GM12878 (cell line): ENCODE measurements around the gene PPIF. TPM values are rescaled to one million over a fixed set of nuclear protein-coding genes. Genes with fewer than 3 reads are reported as not detected.

Experiments used
- ATAC-seq: fragments of 200-7000 bp; cut with Tn5 transposase; 3 replicates; pipeline ENCODE4 v1.9.1; 2020; ENCODE audit warnings: mild to moderate bottlenecking, moderate library complexity
- BruUV-seq: library from RNA; stranded (reverse); fragments of 400-500 nt; replicated peaks from 2 replicates; lab custom pipeline; 2021; lab: Mats Ljungman, UMichigan
- CTCF ChIA-PET: fragments of 300-600 bp; sonication (Branson Sonifier 250); formaldehyde crosslinking; extraction: SDS; loops from one replicate; lab custom pipeline; 2021; ENCODE audit warnings: inconsistent platforms; lab: Yijun Ruan, JAX
- POLR2A ChIA-PET: fragments of 350-600 bp; formaldehyde crosslinking; extraction: SDS; loops from one replicate; lab custom pipeline; 2021; ENCODE audit warnings: inconsistent platforms; lab: Charles Lee
- RAD21 ChIA-PET: fragments of 300-600 bp; sonication (Branson Sonifier 250); formaldehyde crosslinking; loops from one replicate; lab custom pipeline; 2023; ENCODE audit warnings: antibody characterized with exemption; ENCODE audit not compliant: unreplicated experiment; lab: Charles Lee
- SMC1A ChIA-PET: fragments of 300-600 bp; sonication (Branson Sonifier 250); formaldehyde crosslinking; loops from one replicate; lab custom pipeline; 2023; ENCODE audit not compliant: unreplicated experiment, uncharacterized antibody; lab: Charles Lee
- DNase-seq: peaks from one replicate; pipeline ENCODE4 v3.0.0-alpha.2; 2011; ENCODE audit warnings: low read depth, low spot score
- FAIRE-seq: peaks from 3 replicates; lab custom pipeline; 2011; peaks lifted over from hg19 to GRCh38; lab: Jason Lieb, UNC
- H2AFZ ChIP-seq: 2 replicates; pipeline ENCODE4 v1.6.0; 2011; ENCODE audit warnings: low read depth, low read length, control low read depth; ENCODE audit not compliant: control insufficient read depth
- H3K27ac ChIP-seq: 2 replicates; pipeline ENCODE4 v1.5.1; 2011; ENCODE audit warnings: control low read depth; ENCODE audit not compliant: control insufficient read depth, insufficient read depth
- H3K27me3 ChIP-seq, 2 experiments: replicated peaks in 1 of 2; 2 replicates each; pipeline versions ENCODE4 v1.6.0 to v1.6.1; 2011; ENCODE audit warnings: low read length in 1 of 2; ENCODE audit not compliant: control insufficient read depth in 2 of 2, insufficient read depth in 2 of 2
- H3K36me3 ChIP-seq, 2 experiments: 2 replicates each; pipeline ENCODE4 v1.5.1; 2011; ENCODE audit warnings: low read length in 1 of 2; ENCODE audit not compliant: control insufficient read depth in 2 of 2, insufficient read depth in 2 of 2
- H3K4me1 ChIP-seq: 2 replicates; pipeline ENCODE4 v1.6.1; 2011; ENCODE audit warnings: mild to moderate bottlenecking, low read length, moderate library complexity, mixed read lengths; ENCODE audit not compliant: control insufficient read depth, insufficient read depth
- H3K4me2 ChIP-seq: 2 replicates; pipeline ENCODE4 v1.6.0; 2011; ENCODE audit warnings: control low read depth; ENCODE audit not compliant: control insufficient read depth, insufficient read depth
- H3K4me3 ChIP-seq: fragments of 200-600 bp; sonication (generic); 2 replicates; pipeline ENCODE4 v1.5.1; 2016
- H3K79me2 ChIP-seq: 2 replicates; pipeline ENCODE4 v1.6.0; 2011; ENCODE audit warnings: low read length; ENCODE audit not compliant: control insufficient read depth, insufficient read depth
- H3K9ac ChIP-seq: 2 replicates; pipeline ENCODE4 v1.8.0; 2011; ENCODE audit warnings: low read length, control low read depth, mixed read lengths; ENCODE audit not compliant: control insufficient read depth, insufficient read depth
- H3K9me3 ChIP-seq: replicated peaks from 3 replicates; pipeline ENCODE4 v1.5.1; 2011; ENCODE audit warnings: mild to moderate bottlenecking, low read length; ENCODE audit not compliant: control insufficient read depth, insufficient read depth
- H4K20me1 ChIP-seq: 2 replicates; pipeline ENCODE4 v1.6.0; 2011; ENCODE audit not compliant: control insufficient read depth, insufficient read depth
- BCL11A ChIP-seq: IDR thresholded peaks from 2 replicates; pipeline ENCODE4 v1.6.1; 2011; ENCODE audit warnings: low read depth, low read length
- BHLHE40 ChIP-seq, 2 experiments: fragments of 450-650 bp in 1 of 2; IDR thresholded peaks; 2 replicates each; pipeline ENCODE4 v1.6.1; 2011 to 2017; ENCODE audit warnings: low read depth in 2 of 2, borderline replicate concordance in 1 of 2, improper control_type of control experiment in 1 of 2, low read length in 1 of 2, mild to moderate bottlenecking in 1 of 2
- CBX5 ChIP-seq: sonication (generic); IDR thresholded peaks from 2 replicates; pipeline ENCODE4 v1.6.1; 2016; ENCODE audit warnings: low read depth, moderate library complexity, mild to moderate bottlenecking, inconsistent platforms
- DPF2 ChIP-seq: fragments of 450-650 bp; IDR thresholded peaks from 2 replicates; pipeline ENCODE4 v1.6.1; 2017; ENCODE audit warnings: mild to moderate bottlenecking
- E2F8 ChIP-seq: fragments of 450-650 bp; IDR thresholded peaks from 2 replicates; pipeline ENCODE4 v1.6.1; 2018; ENCODE audit warnings: mild to moderate bottlenecking, low read depth, moderate library complexity; ENCODE audit not compliant: partially characterized antibody
- EZH2 ChIP-seq: IDR thresholded peaks from 2 replicates; pipeline ENCODE4 v1.6.1; 2012; ENCODE audit warnings: low read depth, mild to moderate bottlenecking, control low read depth, inconsistent platforms, low read length, borderline replicate concordance; ENCODE audit not compliant: control insufficient read depth
- KLF5 ChIP-seq: fragments of 450-650 bp; IDR thresholded peaks from 2 replicates; pipeline ENCODE4 v1.6.1; 2014; ENCODE audit warnings: mild to moderate bottlenecking; ENCODE audit not compliant: partially characterized antibody
- MAX ChIP-seq: IDR thresholded peaks from 2 replicates; pipeline ENCODE4 v1.6.1; 2012; ENCODE audit warnings: low read depth, low read length, improper control_type of control experiment
- MYB ChIP-seq: fragments of 150-350 bp; IDR thresholded peaks from 2 replicates; pipeline ENCODE4 v1.6.1; 2014; ENCODE audit warnings: mild to moderate bottlenecking, low read depth, low read length, borderline replicate concordance
- NFYA ChIP-seq: IDR thresholded peaks from 2 replicates; pipeline ENCODE4 v1.6.1; 2011; ENCODE audit warnings: low read depth, mild to moderate bottlenecking, low read length, improper control_type of control experiment, borderline replicate concordance
- NFYB ChIP-seq: IDR thresholded peaks from 2 replicates; pipeline ENCODE4 v1.6.1; 2011; ENCODE audit warnings: low read depth, mild to moderate bottlenecking, low read length, improper control_type of control experiment, moderate library complexity; ENCODE audit not compliant: insufficient read depth
- NR2F1 ChIP-seq: fragments of 450-650 bp; conservative IDR thresholded peaks from 2 replicates; pipeline ENCODE4 v1.6.1; 2017; ENCODE audit warnings: mild to moderate bottlenecking
- PML ChIP-seq: IDR thresholded peaks from 2 replicates; pipeline ENCODE4 v1.6.1; 2012; ENCODE audit warnings: low read length, inconsistent platforms
- POLR2A ChIP-seq: IDR thresholded peaks from 2 replicates; pipeline ENCODE4 v1.6.1; 2011; ENCODE audit warnings: low read depth, mild to moderate bottlenecking, low read length
- RUNX3 ChIP-seq: IDR thresholded peaks from 2 replicates; pipeline ENCODE4 v1.6.1; 2012; ENCODE audit warnings: low read length, inconsistent platforms
- SIN3A ChIP-seq: IDR thresholded peaks from 2 replicates; pipeline ENCODE4 v1.6.1; 2012; ENCODE audit warnings: low read depth, low read length, improper control_type of control experiment
- SP1 ChIP-seq: IDR thresholded peaks from one replicate; pipeline ENCODE4 v1.6.1; 2011; ENCODE audit warnings: low read depth, low read length
- SPI1 ChIP-seq: IDR thresholded peaks from 2 replicates; pipeline ENCODE4 v1.6.1; 2011; ENCODE audit warnings: low read depth, mild to moderate bottlenecking, low read length, moderate library complexity, borderline replicate concordance; ENCODE audit not compliant: insufficient read depth
- ZNF207 ChIP-seq: fragments of 450-650 bp; IDR thresholded peaks from 2 replicates; pipeline ENCODE4 v1.6.1; 2014; ENCODE audit warnings: antibody characterized with exemption, mild to moderate bottlenecking, borderline replicate concordance
- WGBS: methylation state at CpG from one replicate; pipeline ENCODE4 v1.1.6; 2016; ENCODE audit warnings: low lambda C conversion rate; ENCODE audit not compliant: insufficient replicate concordance, insufficient coverage; ENCODE audit errors: missing lambda C conversion rate; 5-methylcytosine and 5-hydroxymethylcytosine counted together
- in situ Hi-C: fragments of 300-500 bp; cut with MboI; formaldehyde crosslinking; loops from 9 replicates; pipeline ENCODE4 v1.14.3; 2018; ENCODE audit warnings: mixed read lengths
- intact Hi-C: fragments of 100-400 bp; cut with micrococcal nuclease; formaldehyde crosslinking; loops from one replicate; pipeline ENCODE4 v1.14.2; 2022; ENCODE audit not compliant: unreplicated experiment
- polyA plus RNA-seq, 11 experiments: library from polyadenylated mRNA; depleted of rRNA in 4 of 11; unstranded in 6 of 11; stranded (reverse) in 5 of 11; fragments of >200 nt; fragmentation: Nextera tagmentation in 4 of 11; fragmentation: Illumina TruSeq in 1 of 11; extraction: Ambion mirVana in 4 of 11; extraction: Trizol in 1 of 11; gene quantifications; 1 replicate in 1 of 11; 2 replicates in 10 of 11; pipeline versions ENCODE4 v1.2.1 to v1.2.3, GENCODE V29; 2011 to 2016; ENCODE audit warnings: inconsistent platforms in 2 of 11, missing spikeins in 2 of 11, low read depth in 1 of 11
- total RNA-seq, 4 experiments: library from RNA; depleted of rRNA in 3 of 4; stranded (reverse); fragments of >200 nt in 3 of 4; fragmentation: Illumina TruSeq in 1 of 4; extraction: Trizol in 1 of 4; gene quantifications; 2 replicates each; pipeline versions ENCODE4 v1.2.1 to v1.2.3, GENCODE V29; 2013 to 2021
- TF ChIP-seq, protein P1 (sequence below): IDR thresholded peaks from 2 replicates; pipeline ENCODE4 v1.6.1; 2012; ENCODE audit warnings: low read depth, low read length, improper control_type of control experiment
- TF ChIP-seq, protein P2 (sequence below): IDR thresholded peaks from 2 replicates; pipeline ENCODE4 v1.6.1; 2012; ENCODE audit warnings: low read length, inconsistent platforms

The PPIF gene
- total and polyA plus RNA-seq, 10 of the 15 experiments (the other 5 are each of a cell fraction or from before 2014, with no cell fraction given), result 28.8 to 180 (median 128) TPM

DNA sequence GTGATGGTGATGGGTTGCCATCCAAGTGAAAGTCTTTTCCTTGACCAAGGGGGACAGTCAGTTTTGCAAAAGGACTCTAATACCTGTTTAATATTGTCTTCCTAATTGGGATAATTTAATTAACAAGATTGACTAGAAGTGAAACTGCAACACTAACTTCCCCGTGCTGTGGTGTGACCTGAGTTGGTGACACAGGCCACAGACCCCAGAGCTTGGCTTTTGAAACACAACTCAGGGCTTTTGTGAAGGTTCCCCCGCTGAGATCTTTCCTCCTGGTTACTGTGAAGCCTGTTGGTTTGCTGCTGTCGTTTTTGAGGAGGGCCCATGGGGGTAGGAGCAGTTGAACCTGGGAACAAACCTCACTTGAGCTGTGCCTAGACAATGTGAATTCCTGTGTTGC lies 6.9 kb downstream of the PPIF start:
- in situ Hi-C loops, result no loop called here
- POLR2A ChIA-PET, result interaction anchor here (1.0 kb wide), 1 partner anchor 68 kb away, joined by 4 read pairs; no protein-coding TSS in a partner anchor
- no peaks in the 10 kb centered on the region; the same call in 1 of the 2 replicates for H4K20me1 ChIP-seq
- SMC1A ChIA-PET, result interaction anchor here (0.6 to 1.4 kb wide), 4 partner anchors 10 to 63 kb away, joined by 3 to 4 read pairs (median 3); no protein-coding TSS in a partner anchor
- WGBS, result 8% methylated on average over 3 of the region's 3 CpGs
- intact Hi-C loops, result no loop called here
- no peak overlapping the region for H2AFZ ChIP-seq
- H3K4me3 ChIP-seq, result no peak overlapping the region
- no peaks in the 10 kb centered on the region; the same call in 2 of the 3 replicates for H3K9me3 ChIP-seq
- RAD21 ChIA-PET, result no interaction called here
- H3K4me1 ChIP-seq, result peaks cover 19% of the 10 kb centered on the region
- H3K4me2 ChIP-seq, result no peak overlapping the region; the same call in 1 of the 2 replicates
- peaks cover 28% of the 10 kb centered on the region for H3K79me2 ChIP-seq
- CTCF ChIA-PET, result interaction anchor here (1.1 to 2.8 kb wide), 3 partner anchors 20 to 134 kb away, joined by 3 to 22 read pairs (median 3); no protein-coding TSS in a partner anchor
- no peak overlapping the region for H3K27ac ChIP-seq
- no peaks in the 10 kb centered on the region for H3K27me3 ChIP-seq
- FAIRE-seq (no peak), ATAC-seq (peak; percentile 58), DNase-seq (no peak)
- H3K36me3 ChIP-seq, result peaks cover 42 to 44% of the 10 kb centered on the region in 2 experiments
- H3K9ac ChIP-seq, result no peak overlapping the region
- no TSS peak for BruUV-seq
- TF ChIP-seq SPI1 (no peak), KLF5 (no peak), NFYB (no peak), RUNX3 (peak; percentile 49), BCL11A (peak; percentile 68; the same call in 1 of the 2 replicates), MYB (no peak), DPF2 (peak; percentile 64), E2F8 (no peak), NR2F1 (peak; percentile 88), POLR2A (0 out of 2 replicates have a peak, but pooled peaks have one; percentile 3), BHLHE40 (IDR thresholded peaks at IDR 0.05; ENCODE audit: borderline replicate concordance in 1 of 2, low read depth in 2 of 2, low read length in 1 of 2) (peak; percentile 31 to 60; a peak in 2 of 4 replicates), ZNF207 (no peak), MAX (no peak), NFYA (no peak), PML (no peak), CBX5 (no peak), SP1 (no peak), SIN3A (no peak), EZH2 (no peak)
- TF ChIP-seq, protein P1, sequence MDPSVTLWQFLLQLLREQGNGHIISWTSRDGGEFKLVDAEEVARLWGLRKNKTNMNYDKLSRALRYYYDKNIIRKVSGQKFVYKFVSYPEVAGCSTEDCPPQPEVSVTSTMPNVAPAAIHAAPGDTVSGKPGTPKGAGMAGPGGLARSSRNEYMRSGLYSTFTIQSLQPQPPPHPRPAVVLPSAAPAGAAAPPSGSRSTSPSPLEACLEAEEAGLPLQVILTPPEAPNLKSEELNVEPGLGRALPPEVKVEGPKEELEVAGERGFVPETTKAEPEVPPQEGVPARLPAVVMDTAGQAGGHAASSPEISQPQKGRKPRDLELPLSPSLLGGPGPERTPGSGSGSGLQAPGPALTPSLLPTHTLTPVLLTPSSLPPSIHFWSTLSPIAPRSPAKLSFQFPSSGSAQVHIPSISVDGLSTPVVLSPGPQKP, result no peak
- TF ChIP-seq, protein P2, sequence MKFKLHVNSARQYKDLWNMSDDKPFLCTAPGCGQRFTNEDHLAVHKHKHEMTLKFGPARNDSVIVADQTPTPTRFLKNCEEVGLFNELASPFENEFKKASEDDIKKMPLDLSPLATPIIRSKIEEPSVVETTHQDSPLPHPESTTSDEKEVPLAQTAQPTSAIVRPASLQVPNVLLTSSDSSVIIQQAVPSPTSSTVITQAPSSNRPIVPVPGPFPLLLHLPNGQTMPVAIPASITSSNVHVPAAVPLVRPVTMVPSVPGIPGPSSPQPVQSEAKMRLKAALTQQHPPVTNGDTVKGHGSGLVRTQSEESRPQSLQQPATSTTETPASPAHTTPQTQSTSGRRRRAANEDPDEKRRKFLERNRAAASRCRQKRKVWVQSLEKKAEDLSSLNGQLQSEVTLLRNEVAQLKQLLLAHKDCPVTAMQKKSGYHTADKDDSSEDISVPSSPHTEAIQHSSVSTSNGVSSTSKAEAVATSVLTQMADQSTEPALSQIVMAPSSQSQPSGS, result 0 out of 2 replicates have a peak, but pooled peaks have one; percentile 32
